SU-DHL-6 (cell line): ENCODE results near the gene CEP57L1.
"Not testable (repeated sequence)": the region's sequence is repeated elsewhere in the genome, so short reads cannot be mapped to it uniquely, and the experiment has no call there.

Experiments used
- H2AFZ ChIP-seq: fragments of 200-600 bp; sonication (generic); 2 replicates; pipeline ENCODE4 v1.6.1; 2014; ENCODE audit warnings: low read depth, mild to moderate bottlenecking, moderate library complexity, mixed read lengths, antibody characterized with exemption, low read length; ENCODE audit not compliant: severe bottlenecking
- H3F3A ChIP-seq: fragments of 200-600 bp; shearing (Covaris generic); 2 replicates; pipeline ENCODE4 v1.6.0; 2016; ENCODE audit warnings: antibody characterized with exemption, mild to moderate bottlenecking; ENCODE audit not compliant: insufficient read depth
- H3K27ac ChIP-seq: fragments of 200-600 bp; sonication (generic); 2 replicates; pipeline ENCODE4 v1.5.1; 2016; ENCODE audit warnings: low read depth, mild to moderate bottlenecking, low read length, moderate library complexity, mixed read lengths
- H3K27me3 ChIP-seq: fragments of 200-600 bp; sonication (generic), shearing (Covaris generic); 2 replicates; pipeline ENCODE4 v1.6.0; 2014; ENCODE audit warnings: mild to moderate bottlenecking, low read length
- H3K36me3 ChIP-seq: fragments of 200-600 bp; sonication (generic); 2 replicates; pipeline ENCODE4 v1.6.1; 2014; ENCODE audit warnings: mild to moderate bottlenecking, low read length, mixed read lengths
- H3K4me2 ChIP-seq: fragments of 300-600, 200-600 bp; shearing (Covaris generic), sonication (generic); 2 replicates; pipeline ENCODE4 v1.6.0; 2014; ENCODE audit warnings: low read length, low read depth, mild to moderate bottlenecking; ENCODE audit not compliant: poor library complexity, severe bottlenecking
- H3K4me3 ChIP-seq: fragments of 200-600 bp; sonication (generic); 2 replicates; pipeline ENCODE4 v1.5.1; 2014; ENCODE audit warnings: antibody characterized with exemption, low read length, mild to moderate bottlenecking, mixed read lengths; ENCODE audit not compliant: insufficient read depth, poor library complexity, severe bottlenecking
- H3K79me2 ChIP-seq: fragments of 200-600 bp; sonication (generic); 2 replicates; pipeline ENCODE4 v1.6.1; 2014; ENCODE audit warnings: mild to moderate bottlenecking, low read length, moderate library complexity; ENCODE audit not compliant: insufficient read depth
- H3K9ac ChIP-seq: fragments of 200-600 bp; sonication (generic); 2 replicates; pipeline ENCODE4 v1.7.0; 2014; ENCODE audit warnings: mild to moderate bottlenecking, low read length
- H3K9me2 ChIP-seq: fragments of 200-600 bp; sonication (generic); replicated peaks from 2 replicates; pipeline ENCODE4 v1.6.1; 2014; ENCODE audit warnings: low read length; ENCODE audit not compliant: insufficient read depth
- H3K9me3 ChIP-seq: fragments of 200-600 bp; sonication (generic); 2 replicates; pipeline ENCODE4 v1.6.1; 2014; ENCODE audit warnings: low read length, mixed read lengths; ENCODE audit not compliant: insufficient read depth
- H4K20me1 ChIP-seq: fragments of 200-600 bp; sonication (generic); 2 replicates; pipeline ENCODE4 v1.6.1; 2014; ENCODE audit warnings: low read depth, mild to moderate bottlenecking, antibody characterized with exemption, low read length, moderate library complexity, mixed read lengths
- CTCF ChIP-seq: fragments of 200-600 bp; sonication (generic); IDR thresholded peaks from one replicate; pipeline ENCODE4 v1.5.1; 2017; ENCODE audit warnings: antibody characterized with exemption, mild to moderate bottlenecking, low read length, moderate library complexity; ENCODE audit not compliant: insufficient read depth, poor library complexity, severe bottlenecking
- EZH2phosphoT487 ChIP-seq: fragments of 200-600 bp; sonication (generic), shearing (Covaris generic); conservative IDR thresholded peaks from 2 replicates; pipeline ENCODE4 v1.6.1; 2018; ENCODE audit warnings: mild to moderate bottlenecking, antibody characterized with exemption, low read length, moderate library complexity, mixed read lengths

CEP57L1 gene

GRCh38 chr6:109143191-109143590, 47.9 kb downstream of the CEP57L1 start:
- H3K27ac ChIP-seq, result no peak overlapping the region
- H3K27me3 ChIP-seq, result no peaks in the 10 kb centered on the region
- no peaks in the 10 kb centered on the region for H3F3A ChIP-seq

GRCh38 chr6:109148251-109148650, 52.9 kb downstream of the CEP57L1 start:
- not testable (repeated sequence) for H2AFZ ChIP-seq, H3K27me3 ChIP-seq, H3K27ac ChIP-seq, H3K9me3 ChIP-seq, H3K4me2 ChIP-seq, H3K9me2 ChIP-seq, H3K79me2 ChIP-seq, H3K4me3 ChIP-seq, H3F3A ChIP-seq, H4K20me1 ChIP-seq, H3K9ac ChIP-seq
- peaks cover 20% of the 10 kb centered on the region; the same call in 1 of the 2 replicates for H3K36me3 ChIP-seq

More at GRCh38 chr6:109143191-109143590, 47.9 kb downstream of the CEP57L1 start:
- H4K20me1 ChIP-seq, result no peaks in the 10 kb centered on the region
- H3K36me3 ChIP-seq, result peaks cover 7% of the 10 kb centered on the region; the same call in 1 of the 2 replicates
- H3K79me2 ChIP-seq, result no peaks in the 10 kb centered on the region
- no peak overlapping the region for H3K9ac ChIP-seq
- H3K4me2 ChIP-seq, result no peak overlapping the region
- no peak for TF ChIP-seq CTCF
- TF ChIP-seq EZH2phosphoT487, result no peak
- H3K9me3 ChIP-seq, result no peaks in the 10 kb centered on the region
- no peak overlapping the region for H3K4me3 ChIP-seq
- no peaks in the 10 kb centered on the region for H3K9me2 ChIP-seq
- no peak overlapping the region for H2AFZ ChIP-seq

GRCh38 chr6:109148716-109149115, 53.4 kb downstream of the CEP57L1 start:
- H3K9me3 ChIP-seq, H2AFZ ChIP-seq, H3K9ac ChIP-seq, H3K4me2 ChIP-seq, H4K20me1 ChIP-seq, H3K79me2 ChIP-seq, H3K27me3 ChIP-seq, H3K27ac ChIP-seq, H3K9me2 ChIP-seq, H3K4me3 ChIP-seq, H3F3A ChIP-seq: not testable (repeated sequence)
- H3K36me3 ChIP-seq, result peaks cover 20% of the 10 kb centered on the region; the same call in 1 of the 2 replicates

GRCh38 chr6:109153752-109154151, 58.4 kb downstream of the CEP57L1 start:
- Histone ChIP-seq H3K27ac (no peak overlapping the region), H3K4me3 (no peak overlapping the region), H3K9me2 (no peaks in the 10 kb centered on the region), H3K36me3 (peaks cover 32% of the 10 kb centered on the region; the same call in 1 of the 2 replicates), H3K79me2 (no peaks in the 10 kb centered on the region), H3K27me3 (no peaks in the 10 kb centered on the region), H3K9me3 (no peaks in the 10 kb centered on the region), H4K20me1 (no peaks in the 10 kb centered on the region), H3F3A (0 out of 2 replicates have a peak, but pooled peaks cover 3% of the 10 kb centered on the region), H3K9ac (no peak overlapping the region), H3K4me2 (no peak overlapping the region), H2AFZ (no peak overlapping the region)
- TF ChIP-seq CTCF (no peak), EZH2phosphoT487 (no peak)
